ENCODE results near the gene GPC6. TPM values are rescaled to one million over a fixed set of nuclear protein-coding genes. Genes with fewer than 3 reads are reported as not detected.

The GPC6 gene
- polyA plus RNA-seq, 6 donors from 2014 or later, result not detected

- no peak for DNase-seq
- Mint-ChIP-seq H3K36me3 (no peaks in the 10 kb centered on the region), H3K27me3 (no peaks in the 10 kb centered on the region), H3K27ac (no peak overlapping the region), H3K4me3 (no peak overlapping the region), H3K9me3 (peaks cover 0 to 4% (median 2%) of the 10 kb centered on the region in 7 donors), H3K4me1 (no peaks in the 10 kb centered on the region)
- no peak for ATAC-seq (ENCODE audit: low read depth in 2 of 2)
These were observed 63.9 kb downstream of the GPC6 start for GRCh38 chr13:93290503-93290902.

GRCh38 chr13:93292366-93292765 lies 65.8 kb downstream of the GPC6 start:
- DNase-seq (no peak), ATAC-seq (ENCODE audit: low read depth in 2 of 2) (no peak)
- H3K27me3 Mint-ChIP-seq, result no peaks in the 10 kb centered on the region
- no peak overlapping the region for H3K4me3 Mint-ChIP-seq
- no peak overlapping the region for H3K27ac Mint-ChIP-seq
- peaks cover 0 to 8% (median 0%) of the 10 kb centered on the region in 7 donors for H3K9me3 Mint-ChIP-seq
- no peaks in the 10 kb centered on the region for H3K4me1 Mint-ChIP-seq
- H3K36me3 Mint-ChIP-seq, result no peaks in the 10 kb centered on the region

- H3K27ac Mint-ChIP-seq, result no peak overlapping the region
- H3K27me3 Mint-ChIP-seq, result no peaks in the 10 kb centered on the region
- no peak for DNase-seq
- H3K4me1 Mint-ChIP-seq, result no peaks in the 10 kb centered on the region
- no peak for ATAC-seq (ENCODE audit: low read depth in 2 of 2)
- H3K4me3 Mint-ChIP-seq, result no peak overlapping the region
- peaks cover 0 to 6% (median 0%) of the 10 kb centered on the region in 7 donors for H3K9me3 Mint-ChIP-seq
- H3K36me3 Mint-ChIP-seq, result no peaks in the 10 kb centered on the region
These were observed 67.1 kb downstream of the GPC6 start for GRCh38 chr13:93293710-93294109.

- Mint-ChIP-seq H3K4me1 (no peaks in the 10 kb centered on the region), H3K27me3 (no peaks in the 10 kb centered on the region), H3K9me3 (peaks cover 0 to 6% (median 0%) of the 10 kb centered on the region in 7 donors), H3K4me3 (no peak overlapping the region), H3K27ac (no peak overlapping the region), H3K36me3 (no peaks in the 10 kb centered on the region)
- no peak for ATAC-seq (ENCODE audit: low read depth in 2 of 2)
- DNase-seq, result no peak
These were observed 70.0 kb downstream of the GPC6 start for GRCh38 chr13:93296584-93296983.

- no peaks in the 10 kb centered on the region for H3K4me1 Mint-ChIP-seq
- no peak overlapping the region for H3K4me3 Mint-ChIP-seq
- no peaks in the 10 kb centered on the region for H3K27me3 Mint-ChIP-seq
- ATAC-seq (ENCODE audit: low read depth in 2 of 2) (no peak), DNase-seq (no peak)
- no peak overlapping the region for H3K27ac Mint-ChIP-seq
- H3K9me3 Mint-ChIP-seq, result peaks cover 0 to 6% (median 4%) of the 10 kb centered on the region in 7 donors
- no peaks in the 10 kb centered on the region for H3K36me3 Mint-ChIP-seq
These were observed 72.1 kb downstream of the GPC6 start for GRCh38 chr13:93298713-93299112.

GRCh38 chr13:93304134-93304533 lies 77.5 kb downstream of the GPC6 start:
- DNase-seq (no peak), ATAC-seq (ENCODE audit: low read depth in 2 of 2) (no peak)
- H3K27me3 Mint-ChIP-seq, result no peaks in the 10 kb centered on the region
- no peak overlapping the region for H3K27ac Mint-ChIP-seq
- no peaks in the 10 kb centered on the region for H3K36me3 Mint-ChIP-seq
- H3K4me3 Mint-ChIP-seq, result no peak overlapping the region
- H3K9me3 Mint-ChIP-seq, result peaks cover 0 to 5% (median 2%) of the 10 kb centered on the region in 7 donors
- H3K4me1 Mint-ChIP-seq, result no peaks in the 10 kb centered on the region

- Mint-ChIP-seq H3K27me3 (no peaks in the 10 kb centered on the region), H3K36me3 (no peaks in the 10 kb centered on the region), H3K4me3 (no peak overlapping the region), H3K4me1 (no peaks in the 10 kb centered on the region), H3K27ac (peak overlapping the region in 1 of 6 donors; percentile 71), H3K9me3 (peaks cover 0 to 5% (median 2%) of the 10 kb centered on the region in 7 donors)
- no peak for ATAC-seq (ENCODE audit: low read depth in 2 of 2)
- DNase-seq, result no peak
These were observed 78.4 kb downstream of the GPC6 start for GRCh38 chr13:93304868-93305613.

GRCh38 chr13:93305886-93306285 lies 79.3 kb downstream of the GPC6 start:
- DNase-seq (no peak), ATAC-seq (ENCODE audit: low read depth in 2 of 2) (no peak)
- no peaks in the 10 kb centered on the region for H3K4me1 Mint-ChIP-seq
- H3K27ac Mint-ChIP-seq, result no peak overlapping the region
- peaks cover 0 to 9% (median 4%) of the 10 kb centered on the region in 7 donors for H3K9me3 Mint-ChIP-seq
- H3K27me3 Mint-ChIP-seq, result no peaks in the 10 kb centered on the region
- H3K36me3 Mint-ChIP-seq, result no peaks in the 10 kb centered on the region
- no peak overlapping the region for H3K4me3 Mint-ChIP-seq

GRCh38 chr13:93307136-93307535 lies 80.5 kb downstream of the GPC6 start:
- DNase-seq, result no peak
- Mint-ChIP-seq H3K36me3 (no peaks in the 10 kb centered on the region), H3K27ac (no peak overlapping the region), H3K4me3 (no peak overlapping the region), H3K27me3 (no peaks in the 10 kb centered on the region), H3K9me3 (peaks cover 0 to 13% (median 4%) of the 10 kb centered on the region in 7 donors), H3K4me1 (no peaks in the 10 kb centered on the region)
- ATAC-seq (ENCODE audit: low read depth in 2 of 2), result no peak

GRCh38 chr13:93307651-93308050 lies 81.0 kb downstream of the GPC6 start:
- Mint-ChIP-seq H3K27me3 (no peaks in the 10 kb centered on the region), H3K4me3 (no peak overlapping the region), H3K27ac (no peak overlapping the region), H3K9me3 (peaks cover 0 to 13% (median 4%) of the 10 kb centered on the region in 7 donors), H3K36me3 (no peaks in the 10 kb centered on the region), H3K4me1 (no peaks in the 10 kb centered on the region)
- ATAC-seq (ENCODE audit: low read depth in 2 of 2), result no peak
- no peak for DNase-seq

- no peaks in the 10 kb centered on the region for H3K4me1 Mint-ChIP-seq
- H3K27ac Mint-ChIP-seq, result no peak overlapping the region
- H3K4me3 Mint-ChIP-seq, result no peak overlapping the region
These were observed 83.4 kb downstream of the GPC6 start for GRCh38 chr13:93309886-93310523.

GRCh38 chr13:93316841-93317240 lies 90.2 kb downstream of the GPC6 start:
- H3K4me3 Mint-ChIP-seq, result no peak overlapping the region
- H3K27me3 Mint-ChIP-seq, result no peaks in the 10 kb centered on the region
- peaks cover 0 to 7% (median 2%) of the 10 kb centered on the region in 7 donors for H3K9me3 Mint-ChIP-seq
- no peaks in the 10 kb centered on the region for H3K36me3 Mint-ChIP-seq
- DNase-seq, result no peak
- no peak for ATAC-seq (ENCODE audit: low read depth in 2 of 2)
- H3K27ac Mint-ChIP-seq, result no peak overlapping the region
- no peaks in the 10 kb centered on the region for H3K4me1 Mint-ChIP-seq

More at GRCh38 chr13:93309886-93310523, 83.4 kb downstream of the GPC6 start:
- H3K36me3 Mint-ChIP-seq, result no peaks in the 10 kb centered on the region
- H3K27me3 Mint-ChIP-seq, result no peaks in the 10 kb centered on the region
- DNase-seq (no peak), ATAC-seq (ENCODE audit: low read depth in 2 of 2) (no peak)
- H3K9me3 Mint-ChIP-seq, result peaks cover 0 to 16% (median 2%) of the 10 kb centered on the region in 7 donors

- no peak for ATAC-seq (ENCODE audit: low read depth in 2 of 2)
- H3K9me3 Mint-ChIP-seq, result peaks cover 0 to 11% (median 2%) of the 10 kb centered on the region in 7 donors
- H3K27ac Mint-ChIP-seq, result no peak overlapping the region
- H3K36me3 Mint-ChIP-seq, result no peaks in the 10 kb centered on the region
- no peaks in the 10 kb centered on the region for H3K27me3 Mint-ChIP-seq
- DNase-seq, result no peak
- H3K4me1 Mint-ChIP-seq, result no peaks in the 10 kb centered on the region
- H3K4me3 Mint-ChIP-seq, result no peak overlapping the region
These were observed 92.1 kb downstream of the GPC6 start for GRCh38 chr13:93318534-93319254.

GRCh38 chr13:93320942-93321341 lies 94.3 kb downstream of the GPC6 start:
- Mint-ChIP-seq H3K27me3 (no peaks in the 10 kb centered on the region), H3K36me3 (no peaks in the 10 kb centered on the region), H3K27ac (no peak overlapping the region), H3K9me3 (peaks cover 0 to 16% (median 4%) of the 10 kb centered on the region in 7 donors), H3K4me1 (no peaks in the 10 kb centered on the region), H3K4me3 (no peak overlapping the region)
- DNase-seq, result no peak
- ATAC-seq (ENCODE audit: low read depth in 2 of 2), result no peak
